ENCODE data around the gene RPS14.

Gene RPS14

DNA sequence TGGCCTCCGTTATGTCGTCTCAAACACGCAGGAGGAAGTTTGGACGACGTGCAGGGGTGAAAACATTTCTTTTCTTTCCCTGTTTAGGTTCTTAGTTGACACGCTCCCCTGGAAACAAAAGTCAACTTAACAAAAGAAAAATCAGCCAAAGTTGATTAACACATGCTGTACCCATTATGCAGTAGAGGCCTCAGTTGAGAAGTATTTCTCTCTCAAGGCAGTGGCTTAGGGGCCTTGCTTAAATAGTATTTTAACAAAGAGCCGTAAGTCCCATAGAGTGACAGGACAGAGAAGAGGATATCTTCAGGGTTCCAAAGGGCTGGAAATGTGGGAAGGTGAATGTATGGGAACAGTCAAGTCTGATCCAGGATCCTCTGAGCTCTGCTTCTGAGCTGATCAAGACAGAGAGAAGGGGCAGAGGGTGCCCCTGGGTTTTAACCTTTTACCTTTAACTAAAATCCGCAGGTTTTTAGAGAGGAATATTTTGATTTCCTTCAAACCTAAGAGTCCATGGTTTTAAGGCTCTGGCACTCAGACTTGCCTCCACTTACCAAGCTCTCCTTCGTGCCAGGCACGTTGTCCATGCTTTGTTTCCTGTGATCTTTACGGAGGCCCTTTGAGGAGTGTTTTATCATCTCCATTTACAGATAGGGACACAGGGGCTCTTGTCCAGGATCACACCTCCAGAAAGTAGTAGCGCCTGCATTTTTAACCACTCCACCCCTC lies 36.2 kb downstream of the RPS14 start:
- no peak for DNase-seq (ENCODE audit: low read depth)

DNA sequence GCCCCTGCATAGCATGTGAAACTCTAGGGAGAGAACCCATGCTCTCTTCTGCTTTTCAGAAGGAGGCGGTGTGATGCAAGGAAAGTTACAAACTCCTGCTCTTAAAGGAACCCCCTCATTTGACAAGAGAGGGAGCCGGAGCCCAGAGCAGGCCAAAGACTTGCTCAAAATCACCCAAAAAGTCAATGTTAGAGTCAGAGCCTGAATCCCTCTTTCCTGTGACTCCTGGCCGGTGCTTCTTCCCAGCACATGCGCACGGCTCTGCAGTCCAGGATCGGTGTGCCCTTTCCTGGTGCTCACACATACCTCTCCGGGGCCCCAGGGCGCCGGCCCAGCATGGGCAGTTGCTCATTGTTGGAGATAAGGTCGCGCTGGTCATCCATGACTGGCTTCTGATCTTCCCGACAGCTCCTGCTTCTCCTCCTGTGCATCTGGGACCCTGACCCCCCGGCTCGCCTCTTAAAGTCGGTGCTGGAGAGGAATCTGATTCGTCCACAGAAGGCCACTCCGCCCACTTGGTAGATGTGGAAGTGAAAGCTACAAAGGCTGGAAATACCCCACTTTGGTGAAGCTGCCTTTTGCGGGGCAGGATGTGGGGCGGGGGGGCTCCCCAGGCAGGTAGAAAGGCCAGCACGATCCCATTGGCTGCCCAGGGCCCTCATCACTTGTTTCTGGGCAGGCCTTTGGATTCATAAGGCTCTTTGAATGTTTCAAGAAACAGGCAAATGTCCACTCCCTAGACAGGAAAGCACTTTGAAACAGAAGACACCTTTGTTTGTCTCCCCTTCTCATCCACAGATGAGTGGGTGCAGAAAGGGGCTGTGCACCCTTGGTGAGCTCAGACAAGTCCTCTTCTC lies 37.0 kb downstream of the RPS14 start, which contains the start of gene CD74:
Gene CD74, minus strand, starts transcription at position 592 of the 857 bp plus-strand sequence. Its CDS starts 161 bp downstream, at position 431.
- DNase-seq (ENCODE audit: low read depth), result peak; percentile 84

DNA sequence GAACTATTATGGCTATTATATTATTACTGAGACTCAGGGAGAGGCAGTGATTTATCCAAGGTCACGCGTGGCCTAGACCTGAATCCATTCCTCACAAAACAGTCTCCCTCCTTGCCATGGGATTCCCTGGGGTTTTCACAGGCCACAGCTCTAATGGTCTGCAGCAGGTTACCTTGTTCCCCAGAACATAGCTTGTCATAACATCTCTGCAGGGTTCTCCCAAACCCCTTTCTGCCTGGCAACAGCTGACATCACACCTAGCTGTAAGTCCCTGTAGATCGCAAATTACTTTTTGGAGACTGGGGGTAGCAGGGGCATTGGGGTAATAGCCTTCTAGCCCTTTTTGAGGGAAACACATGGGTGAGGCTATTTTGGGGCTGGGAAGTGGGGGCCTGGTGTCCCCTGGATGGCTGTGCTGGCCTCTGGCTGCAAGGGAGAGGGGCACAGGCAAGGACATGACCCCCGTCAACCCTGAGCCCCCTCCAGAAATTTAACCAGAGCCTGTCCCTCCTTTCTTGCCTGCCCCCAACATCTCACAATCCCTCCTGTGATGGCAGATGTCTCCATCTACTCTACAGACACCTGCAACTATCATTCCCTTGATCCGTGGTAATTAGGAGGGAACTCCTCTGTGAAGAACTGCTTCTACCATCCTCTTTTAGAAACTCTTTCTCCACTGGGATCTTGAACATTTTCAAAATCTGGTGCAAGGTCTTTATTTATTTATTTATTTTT lies 38.1 kb downstream of the RPS14 start:
- DNase-seq (ENCODE audit: low read depth), result peak; percentile 39

DNA sequence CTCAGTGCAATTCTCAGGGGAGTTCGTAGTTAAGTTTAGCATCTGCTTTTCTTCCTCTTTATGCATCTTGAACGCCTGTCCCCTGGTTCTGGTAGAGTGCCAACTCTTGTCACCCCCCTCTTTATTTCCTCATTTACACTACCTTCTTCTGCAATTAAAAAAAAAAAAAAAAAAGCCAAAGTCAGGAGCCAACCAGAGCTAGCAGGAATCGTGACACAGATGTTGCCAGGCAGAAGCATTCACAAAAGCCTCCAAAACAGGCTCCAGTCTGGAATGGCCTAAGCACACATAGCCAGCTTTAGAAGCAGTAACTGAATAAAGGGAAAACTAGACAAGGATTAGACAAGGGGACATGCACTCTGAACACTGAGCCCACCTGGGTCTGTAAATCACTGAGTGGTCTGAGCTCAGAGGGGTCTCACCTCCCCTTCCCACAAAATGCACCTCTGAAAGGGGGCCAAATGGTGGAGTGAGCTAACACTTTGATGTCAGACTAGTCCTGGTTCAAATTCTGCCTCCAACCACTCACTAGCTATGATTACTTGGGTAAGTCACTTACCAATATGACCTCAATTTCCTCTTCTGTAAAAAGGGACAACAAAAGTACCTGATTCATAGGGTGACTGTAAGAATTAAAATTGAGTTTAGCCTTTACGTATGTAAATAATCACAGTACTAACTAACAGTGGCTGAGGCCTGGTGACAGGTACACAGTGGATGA lies 38.9 kb downstream of the RPS14 start:
- peak; percentile 25 for DNase-seq (ENCODE audit: low read depth)

DNA sequence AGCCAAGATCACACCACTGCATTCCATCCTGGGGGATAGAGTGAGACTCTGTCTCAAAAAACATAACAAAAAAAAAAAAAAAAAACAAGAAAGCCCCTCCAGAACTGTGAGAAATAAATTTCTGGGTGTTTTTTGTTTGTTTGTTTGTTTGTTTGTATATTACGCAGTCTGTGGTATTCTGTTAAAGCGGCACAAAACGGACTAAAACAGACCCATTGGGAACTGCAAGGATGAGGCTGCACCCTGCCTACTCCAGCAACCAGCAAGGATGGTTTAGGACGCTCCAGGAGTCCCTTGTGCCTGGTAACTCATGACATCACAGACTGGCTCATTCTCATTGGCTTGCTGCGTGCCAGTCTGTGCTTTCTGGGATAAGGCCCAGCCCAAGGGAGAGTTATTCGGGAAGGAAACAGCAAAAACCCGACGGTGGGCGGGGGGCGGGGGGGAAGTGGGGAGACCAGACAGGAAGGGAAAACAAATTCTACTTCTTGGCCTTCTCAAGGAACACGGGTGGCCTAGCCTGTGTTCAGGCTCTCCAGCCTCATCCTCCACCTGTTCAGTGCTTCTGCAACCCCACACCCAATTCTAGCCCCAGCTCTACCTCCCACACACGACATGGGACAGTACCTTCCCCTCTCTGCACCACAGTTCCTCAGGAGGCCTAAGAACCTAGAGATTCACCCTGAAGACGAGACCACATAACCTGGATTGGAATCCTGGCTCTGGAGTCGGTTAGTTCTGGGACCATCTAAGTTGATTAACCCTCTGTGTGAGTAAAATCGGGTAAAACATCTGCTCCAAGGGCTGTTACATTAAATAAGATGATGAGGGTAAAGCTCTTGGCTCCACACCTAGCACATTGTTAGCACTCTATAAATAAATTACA lies 39.7 kb downstream of the RPS14 start:
- no peak for DNase-seq (ENCODE audit: low read depth)

DNA sequence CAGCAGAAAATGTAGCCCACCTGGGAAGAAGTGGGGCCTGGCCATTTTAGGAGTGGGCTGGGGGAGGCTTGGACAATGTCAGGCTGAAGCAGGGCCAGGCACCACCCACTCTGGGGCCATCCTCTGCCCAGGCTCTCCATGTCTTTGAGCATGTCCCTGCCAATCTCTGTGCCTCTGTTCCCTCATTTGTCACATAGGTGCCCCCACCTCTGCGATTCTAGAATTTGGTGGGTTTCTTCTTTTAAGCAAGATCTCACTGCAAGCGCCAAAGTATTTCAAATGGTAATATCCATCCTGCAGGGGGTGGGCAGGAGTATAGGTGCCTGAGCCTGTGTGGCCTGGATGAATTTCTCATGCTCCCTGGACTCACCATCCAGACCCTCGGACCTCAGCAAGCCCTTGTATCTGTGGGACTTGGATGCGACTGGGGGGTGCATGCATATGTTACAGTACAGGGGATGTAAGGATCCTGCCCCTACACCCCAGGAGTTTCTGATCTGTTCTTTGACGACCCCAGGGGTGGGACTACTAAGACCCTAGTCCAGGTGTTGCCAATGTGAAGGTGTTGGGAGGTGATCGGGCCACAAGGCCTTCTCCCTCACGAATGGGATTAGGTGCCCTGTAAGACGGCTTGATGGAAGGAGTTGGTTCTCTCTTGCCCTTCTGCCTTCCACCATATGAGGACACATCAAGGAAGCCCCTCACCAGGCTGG lies 41.2 kb downstream of the RPS14 start:
- no peak for DNase-seq (ENCODE audit: low read depth)

DNA sequence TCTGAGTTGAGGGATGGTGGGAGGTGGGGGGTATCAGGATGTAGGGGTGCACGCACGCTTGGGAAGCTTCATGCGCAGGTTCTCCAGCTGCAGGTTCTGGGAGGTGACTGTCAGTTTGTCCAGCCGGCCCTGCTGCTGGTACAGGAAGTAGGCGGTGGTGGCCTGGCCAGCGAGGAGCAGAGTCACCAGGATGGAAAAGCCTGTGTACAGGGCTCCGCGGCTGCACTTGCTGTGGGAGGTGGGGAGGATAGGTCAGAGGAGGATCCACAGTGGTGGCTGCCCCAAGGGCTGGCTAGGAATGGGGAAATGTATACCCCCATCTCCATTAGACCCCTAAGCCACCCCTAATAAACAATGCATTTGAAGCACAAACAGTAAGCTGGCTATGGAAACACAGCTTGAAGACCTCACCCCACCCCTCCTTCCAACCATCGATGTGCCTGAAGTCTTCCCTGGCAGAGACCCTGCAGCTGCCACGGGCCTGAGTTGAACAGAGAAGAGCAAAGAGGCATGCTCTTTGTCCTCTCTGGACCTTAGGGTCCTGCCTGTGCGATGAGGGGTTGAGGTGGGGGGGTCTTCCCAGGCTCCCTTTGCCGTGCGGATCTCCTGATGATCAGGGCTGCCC lies 42.3 kb downstream of the RPS14 start:
- no peak for DNase-seq (ENCODE audit: low read depth)

DNA sequence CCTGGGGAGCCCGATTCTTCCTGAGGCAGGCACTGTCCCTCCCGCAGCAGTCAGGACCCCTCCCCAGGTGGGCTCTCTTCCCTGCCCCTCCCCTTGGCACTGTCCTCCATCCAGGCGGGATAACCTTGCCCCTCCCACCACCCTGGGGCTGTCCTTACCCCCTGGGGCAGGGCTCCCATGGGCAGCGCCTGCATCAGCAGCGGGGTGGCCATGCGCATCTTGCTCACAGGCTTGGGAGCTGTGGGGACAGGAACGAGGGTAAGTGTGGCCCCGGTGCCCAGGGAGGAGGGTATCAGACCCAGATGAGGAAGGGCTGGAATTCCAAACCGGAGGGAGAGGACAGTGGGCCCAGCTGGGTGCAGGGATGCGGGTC lies 42.8 kb downstream of the RPS14 start:
- DNase-seq (ENCODE audit: low read depth), result no peak

DNA sequence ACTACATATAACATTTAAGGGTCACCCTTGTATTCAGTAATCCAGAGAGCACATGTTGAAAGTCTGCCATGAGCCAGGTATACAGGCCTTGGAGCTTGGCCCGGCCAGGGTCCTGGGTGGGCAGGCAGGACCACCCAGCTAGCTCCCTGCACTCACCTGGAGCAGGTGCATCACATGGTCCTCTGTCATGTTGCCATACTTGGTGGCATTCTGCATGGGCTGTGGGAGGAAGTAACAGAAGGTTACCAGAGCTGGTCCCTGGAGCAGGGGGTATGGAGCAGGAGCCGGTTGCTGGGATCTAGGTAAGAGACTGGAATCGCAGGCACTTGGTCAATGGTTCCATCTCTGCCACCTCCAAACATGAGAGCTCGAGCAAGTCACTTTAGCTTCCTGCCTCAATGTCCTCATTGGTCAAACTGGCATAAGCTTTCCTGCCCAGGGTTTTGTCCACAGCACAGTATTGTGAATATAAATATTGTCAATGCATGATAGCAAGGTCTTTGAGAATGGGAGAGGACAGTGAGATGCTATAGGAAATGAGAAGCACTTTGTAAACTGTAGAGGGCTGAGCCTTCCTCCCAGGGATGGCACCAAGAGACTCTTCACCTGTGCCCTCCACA lies 43.3 kb downstream of the RPS14 start:
- no peak for DNase-seq (ENCODE audit: low read depth)

DNA sequence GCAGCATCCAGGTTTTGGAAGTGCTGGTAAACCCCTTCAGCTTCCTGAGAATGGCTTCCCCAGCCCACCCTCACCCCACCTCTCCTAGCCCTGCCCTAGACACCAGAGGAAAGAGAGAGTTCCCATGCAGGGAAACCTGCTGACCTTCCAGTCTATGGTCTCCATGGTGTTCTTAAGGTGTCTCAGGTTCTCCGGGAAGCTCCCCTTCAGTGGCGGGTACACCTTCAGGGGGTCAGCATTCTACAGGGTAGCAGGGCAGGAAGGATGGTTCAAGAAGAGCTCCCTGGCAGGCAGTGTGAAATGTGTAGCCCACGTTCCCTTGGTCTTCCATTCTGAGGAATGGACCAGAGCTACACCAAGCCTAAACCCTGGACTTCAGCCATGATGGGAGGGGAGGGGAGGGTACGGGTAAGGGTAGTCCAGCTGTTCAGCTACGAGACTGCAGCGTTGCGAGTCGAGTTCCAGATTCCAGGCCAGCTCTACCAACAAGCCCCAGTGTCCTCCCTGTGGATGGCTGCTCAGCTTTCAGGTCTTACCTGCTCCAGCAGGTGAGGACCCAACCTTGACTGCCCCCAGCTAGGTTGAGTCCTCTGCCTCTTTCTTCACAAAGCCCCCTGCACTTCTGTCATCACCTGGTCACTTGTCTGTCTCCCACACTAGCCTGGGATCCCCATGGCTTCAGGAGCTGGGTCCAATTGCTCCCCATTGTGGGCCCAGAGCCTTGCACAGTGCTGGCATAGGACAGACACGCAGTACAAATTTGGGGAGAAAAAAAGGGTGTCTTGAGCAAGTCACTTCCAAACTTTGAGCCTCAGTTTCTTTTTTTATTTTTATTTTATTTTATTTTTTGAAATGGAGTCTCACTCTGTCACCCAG lies 44.4 kb downstream of the RPS14 start:
- DNase-seq (ENCODE audit: low read depth), result no peak

DNA sequence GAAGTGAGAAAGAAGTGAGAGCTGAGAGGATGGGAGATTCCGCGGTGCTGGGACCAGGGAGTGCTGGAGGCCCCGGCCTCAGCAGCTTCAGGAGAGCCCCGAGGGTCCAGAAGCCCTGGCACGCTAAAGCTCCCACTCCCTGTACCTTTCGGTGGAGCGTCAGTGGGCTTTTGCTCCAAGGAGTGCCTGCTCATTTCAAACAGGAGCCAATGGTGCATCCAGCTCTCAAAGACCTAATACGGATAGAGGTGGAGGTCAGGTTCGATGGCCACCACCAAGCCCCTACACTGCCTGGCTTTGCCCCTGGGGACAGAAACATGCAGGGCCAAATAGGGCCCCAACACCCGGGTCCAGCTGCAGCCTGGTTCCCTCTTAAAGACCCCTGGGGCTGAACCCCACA lies 45.0 kb downstream of the RPS14 start:
- DNase-seq (ENCODE audit: low read depth), result no peak

DNA sequence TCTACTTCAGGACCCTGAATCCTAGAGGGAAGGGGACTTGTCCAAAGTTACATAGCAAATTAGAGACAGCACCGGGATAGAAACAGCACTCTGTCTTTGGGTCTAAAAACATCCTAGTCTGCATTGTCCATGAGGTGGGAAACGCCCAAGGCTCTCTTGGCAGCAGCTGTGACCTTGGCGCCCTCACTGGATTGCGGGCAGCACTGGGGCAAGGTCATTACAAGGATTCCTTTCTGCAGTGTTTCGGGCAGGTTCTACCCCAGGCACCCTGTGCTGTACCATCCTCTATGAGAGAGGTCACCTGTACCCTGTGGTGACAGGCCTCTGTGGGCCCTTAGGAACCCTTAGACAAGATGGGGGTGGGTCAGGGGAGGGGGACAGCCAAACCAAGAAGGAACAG lies 45.4 kb downstream of the RPS14 start:
- no peak for DNase-seq (ENCODE audit: low read depth)

DNA sequence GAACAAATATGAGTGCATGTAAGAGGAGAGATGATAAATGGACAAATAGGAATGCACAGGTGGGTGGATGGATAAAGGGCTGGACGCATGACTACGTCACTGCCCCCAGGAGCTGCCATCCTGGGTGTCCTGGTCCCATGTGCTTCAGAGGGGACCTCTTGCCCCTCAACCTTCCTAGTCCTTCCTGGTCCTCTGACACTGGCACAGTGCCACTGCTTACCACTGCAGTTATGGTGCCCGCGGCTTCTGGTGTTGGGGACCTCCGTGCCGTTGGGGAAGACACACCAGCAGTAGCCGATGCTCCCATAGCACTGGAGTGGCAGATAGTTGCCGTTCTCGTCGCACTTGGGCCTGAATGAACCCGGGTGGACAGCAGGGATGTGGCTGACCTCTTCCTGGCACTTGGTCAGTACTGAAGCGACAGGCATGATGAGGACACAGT lies 46.6 kb downstream of the RPS14 start:
- no peak for DNase-seq (ENCODE audit: low read depth)

DNA sequence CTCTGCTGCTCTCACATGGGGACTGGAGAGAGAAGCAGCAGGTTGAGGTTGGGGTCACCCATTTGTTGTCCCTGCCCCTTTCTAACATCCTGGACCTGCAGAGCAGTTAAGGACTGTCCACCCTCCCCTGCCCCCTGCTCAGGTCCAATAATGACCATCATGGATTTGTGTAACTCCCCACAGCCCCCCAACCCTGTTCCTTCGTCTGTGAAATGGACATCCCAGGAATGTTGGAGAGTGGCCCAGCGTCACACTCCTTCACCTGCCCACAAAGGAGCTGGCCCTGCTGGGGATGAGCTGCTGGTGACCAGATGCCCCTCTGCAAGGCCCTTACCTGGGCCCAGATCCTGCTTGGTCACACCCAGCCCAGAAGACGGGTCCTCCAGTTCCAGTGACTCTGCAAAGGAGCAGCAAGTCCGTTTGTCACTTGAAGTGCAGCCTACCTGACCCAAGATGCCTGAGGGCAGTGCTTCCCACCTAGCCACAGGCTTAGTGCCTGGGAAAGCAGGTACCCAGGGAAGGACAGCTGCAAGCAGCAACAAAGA lies 47.2 kb downstream of the RPS14 start:
- no peak for DNase-seq (ENCODE audit: low read depth)

DNA sequence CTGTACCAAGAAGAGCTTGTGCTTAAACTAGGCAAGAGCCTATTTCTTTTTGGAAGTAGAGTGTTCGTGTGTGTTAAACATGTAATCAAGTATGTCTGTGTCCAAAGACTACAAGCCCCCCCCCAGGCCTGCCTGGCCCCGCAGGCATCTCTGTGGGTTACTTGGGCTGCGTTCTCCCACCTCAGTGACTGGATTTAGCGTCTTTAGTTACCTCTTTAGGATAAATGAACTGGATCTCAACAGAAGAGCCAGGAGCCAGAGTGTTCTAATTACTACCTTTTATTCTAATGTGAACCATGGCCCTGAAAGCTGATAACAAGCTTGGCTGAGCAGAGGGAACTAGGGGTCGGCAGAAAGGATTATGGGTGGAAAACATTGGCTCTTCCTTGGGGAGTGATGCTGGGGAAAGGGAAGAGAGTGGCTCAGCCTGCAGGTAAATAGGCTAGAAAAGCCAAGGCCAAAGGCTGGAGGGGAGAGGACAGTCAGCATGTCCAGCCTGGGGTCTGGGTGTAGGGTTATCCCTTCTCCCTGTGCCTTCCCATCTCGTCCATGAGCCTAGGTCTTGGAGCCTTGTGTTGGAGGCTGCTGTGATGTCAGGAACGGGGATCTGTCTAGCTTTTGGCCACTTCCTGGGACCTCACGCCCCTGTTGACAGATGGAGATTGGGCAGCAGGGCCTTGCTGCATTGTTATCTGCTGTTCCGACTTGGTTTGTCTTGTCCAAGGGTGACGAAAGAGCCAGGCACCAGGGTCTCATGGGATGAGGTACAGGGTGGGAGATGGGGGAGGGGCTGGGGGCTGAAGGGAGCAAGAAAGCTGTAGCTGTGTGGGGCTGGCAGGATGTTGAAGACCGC lies 47.9 kb downstream of the RPS14 start:
- DNase-seq (ENCODE audit: low read depth), result no peak

DNA sequence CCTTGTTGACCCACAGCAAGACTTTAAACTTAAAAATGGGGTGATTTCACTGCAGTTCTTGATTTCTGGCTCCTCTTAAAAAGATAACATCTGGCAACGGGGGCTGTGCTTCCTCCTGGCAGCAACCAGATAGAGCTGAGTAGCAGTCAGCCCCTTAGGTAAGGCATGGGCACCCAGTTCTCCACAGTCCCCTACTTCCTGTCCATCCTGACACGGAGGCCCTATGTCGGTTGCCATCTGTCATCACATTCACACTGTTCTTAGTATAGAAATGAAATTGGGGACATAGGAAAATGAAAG lies 48.5 kb downstream of the RPS14 start:
- DNase-seq (ENCODE audit: low read depth), result no peak
